Activated CD4-positive, alpha-beta T cell treated with anti-CD3 and anti-CD28 coated beads, Interleukin-2, amount 50 U/mL, for 1 hour (primary cell): ENCODE results near the gene KLK5.
"Not testable (repeated sequence)": the region's sequence is repeated elsewhere in the genome, so short reads cannot be mapped to it uniquely, and the experiment has no call there.

Experiments
- DNase-seq: peaks from one replicate; pipeline ENCODE4 v3.0.0-alpha.2; 2020

The KLK5 gene

GRCh38 chr19:50952910-50953309 is at the start of gene KLK5:
TSS of gene KLK5 (minus strand) at chr19:50953038. CDS start at chr19:50952657, 381 bp downstream.
- no peak for DNase-seq

GRCh38 chr19:51002089-51002532 is 49.3 kb upstream of the KLK5 start:
- DNase-seq: no peak

GRCh38 chr19:51001515-51001914 is 48.7 kb upstream of the KLK5 start, which contains the start of gene KLK8:
TSS of gene KLK8 (minus strand) at chr19:51001604. CDS start at chr19:51001167, 437 bp downstream.
- no peak for DNase-seq

- no peak for DNase-seq
These were observed 48.1 kb upstream of the KLK5 start for GRCh38 chr19:51000981-51001380.

GRCh38 chr19:51000426-51000825 is 47.6 kb upstream of the KLK5 start:
- DNase-seq: no peak

- DNase-seq: no peak
These were observed 45.8 kb upstream of the KLK5 start for GRCh38 chr19:50998686-50999085.

GRCh38 chr19:50998061-50998460 is 45.2 kb upstream of the KLK5 start:
- no peak for DNase-seq

- no peak for DNase-seq
These were observed 41.3 kb upstream of the KLK5 start for GRCh38 chr19:50994129-50994528.

- no peak for DNase-seq
These were observed 39.8 kb upstream of the KLK5 start for GRCh38 chr19:50992666-50993035.

- DNase-seq: not testable (repeated sequence)
These were observed 31.6 kb upstream of the KLK5 start for GRCh38 chr19:50984416-50984815.

GRCh38 chr19:50983625-50984292 is 30.9 kb upstream of the KLK5 start, which contains the start of gene KLK7:
TSS of gene KLK7 (minus strand) at chr19:50983917. CDS start at chr19:50982399, 1,518 bp downstream.
- no peak for DNase-seq

- DNase-seq: no peak
These were observed 29.3 kb upstream of the KLK5 start for GRCh38 chr19:50982186-50982585.

- no peak for DNase-seq
These were observed 28.8 kb upstream of the KLK5 start for GRCh38 chr19:50981587-50982146.

- DNase-seq: no peak
These were observed 27.4 kb upstream of the KLK5 start for GRCh38 chr19:50980208-50980607.

GRCh38 chr19:50979758-50980157 is 26.9 kb upstream of the KLK5 start:
- DNase-seq: no peak

- no peak for DNase-seq
These were observed 26.0 kb upstream of the KLK5 start for GRCh38 chr19:50978772-50979390.

GRCh38 chr19:50977626-50978025 is 24.8 kb upstream of the KLK5 start:
- DNase-seq: no peak

- no peak for DNase-seq
These were observed 22.9 kb upstream of the KLK5 start for GRCh38 chr19:50975766-50976165.

GRCh38 chr19:50974702-50975556 is 22.1 kb upstream of the KLK5 start:
- no peak for DNase-seq

- DNase-seq: no peak
These were observed 20.0 kb upstream of the KLK5 start for GRCh38 chr19:50972795-50973376.

- not testable (repeated sequence) for DNase-seq
These were observed 17.0 kb upstream of the KLK5 start for GRCh38 chr19:50969810-50970209.

- peak; percentile 3 for DNase-seq
These were observed 16.5 kb upstream of the KLK5 start, which contains the start of gene KLK6 for GRCh38 chr19:50969413-50969760. TSS of gene KLK6 (minus strand) at chr19:50969591. CDS start at chr19:50968104, 1,487 bp downstream.
